Stimulated activated naive CD8-positive, alpha-beta T cell treated with anti-CD3 and anti-CD28 coated beads, Interleukin-15, Interleukin-2, amounts not matched to agents 100 U/mL and 50 U/mL, for 24 hours (primary cell): ENCODE data around the gene IFITM2.
A peak's percentile ranks its signal among the peaks of the same experiment; 100 is the strongest.
"Not testable (repeated sequence)": the region's sequence is repeated elsewhere in the genome, so short reads cannot be mapped to it uniquely, and the experiment has no call there.

Source experiments
- ATAC-seq: fragments of 150-1000 bp; cut with Tn5 transposase; one replicate; pipeline ENCODE4 v1.10.0; 2021
- DNase-seq: peaks from one replicate; pipeline ENCODE4 v3.0.0; 2021

IFITM2 gene

DNA sequence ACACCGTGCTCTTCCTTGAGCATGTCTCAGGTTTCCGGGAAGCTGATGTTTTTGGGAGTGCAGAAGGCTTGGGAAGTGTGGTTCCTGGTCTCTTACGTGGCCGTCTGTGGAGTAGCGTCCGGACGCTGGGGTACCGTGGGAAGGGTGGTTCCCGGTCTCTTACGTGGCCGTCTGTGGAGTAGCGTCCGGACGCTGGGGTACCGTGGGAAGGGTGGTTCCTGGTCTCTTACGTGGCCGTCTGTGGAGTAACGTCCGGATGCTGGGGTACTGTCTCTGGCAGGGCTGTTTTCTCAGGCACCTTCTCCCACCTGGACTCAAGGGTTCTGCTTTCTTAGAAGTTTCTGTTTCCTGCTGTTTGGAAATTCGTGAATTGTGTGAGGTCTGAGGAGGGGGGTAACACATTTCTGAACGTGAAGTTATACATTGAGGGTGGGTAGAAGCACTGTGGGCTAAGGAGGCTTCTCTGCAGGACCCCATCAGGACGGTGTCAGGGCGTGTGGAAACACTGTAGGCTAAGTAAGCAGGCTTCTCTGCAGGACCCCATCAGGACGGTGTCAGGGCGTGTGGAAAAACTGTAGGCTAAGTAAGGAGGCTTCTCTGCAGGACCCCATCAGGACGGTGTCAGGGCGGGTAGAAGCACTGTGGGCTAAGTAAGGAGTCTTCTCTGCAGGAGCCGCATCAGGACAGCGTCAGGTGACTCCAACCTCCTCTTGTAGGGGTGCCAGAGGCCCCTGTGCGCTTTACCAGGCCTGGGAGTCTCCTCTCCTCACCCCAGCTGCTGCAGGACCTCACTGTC lies 18.4 kb downstream of the IFITM2 start:
- ATAC-seq (peak; percentile 10), DNase-seq (no peak)

GRCh38 chr11:326592-326841 lies 18.9 kb downstream of the IFITM2 start:
- ATAC-seq: peak; percentile 0
- DNase-seq: no peak

GRCh38 chr11:326842-327580 lies 19.4 kb downstream of the IFITM2 start:
- peak; percentile 82 for DNase-seq
- peak; percentile 63 for ATAC-seq

DNA sequence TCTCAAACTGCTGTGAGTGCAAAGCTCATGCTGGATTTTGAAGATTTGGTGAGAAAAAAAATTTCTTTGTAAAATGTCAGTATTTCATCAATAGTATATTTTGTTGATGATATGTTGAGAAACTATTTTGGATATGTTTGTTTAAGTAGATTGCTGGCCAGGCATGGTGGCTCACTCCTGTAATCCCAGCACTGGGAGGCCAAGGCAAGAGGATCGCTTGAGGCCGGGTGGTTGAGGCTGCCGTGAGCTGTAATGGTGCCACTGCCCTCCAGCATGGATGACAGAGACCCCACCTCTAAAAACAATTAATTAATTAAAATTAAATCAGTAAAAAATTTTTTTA lies 19.9 kb downstream of the IFITM2 start:
- DNase-seq (no peak), ATAC-seq (no peak)

- DNase-seq (no peak), ATAC-seq (no peak)
Observed at GRCh38 chr11:328012-328411, 20.4 kb downstream of the IFITM2 start.

DNA sequence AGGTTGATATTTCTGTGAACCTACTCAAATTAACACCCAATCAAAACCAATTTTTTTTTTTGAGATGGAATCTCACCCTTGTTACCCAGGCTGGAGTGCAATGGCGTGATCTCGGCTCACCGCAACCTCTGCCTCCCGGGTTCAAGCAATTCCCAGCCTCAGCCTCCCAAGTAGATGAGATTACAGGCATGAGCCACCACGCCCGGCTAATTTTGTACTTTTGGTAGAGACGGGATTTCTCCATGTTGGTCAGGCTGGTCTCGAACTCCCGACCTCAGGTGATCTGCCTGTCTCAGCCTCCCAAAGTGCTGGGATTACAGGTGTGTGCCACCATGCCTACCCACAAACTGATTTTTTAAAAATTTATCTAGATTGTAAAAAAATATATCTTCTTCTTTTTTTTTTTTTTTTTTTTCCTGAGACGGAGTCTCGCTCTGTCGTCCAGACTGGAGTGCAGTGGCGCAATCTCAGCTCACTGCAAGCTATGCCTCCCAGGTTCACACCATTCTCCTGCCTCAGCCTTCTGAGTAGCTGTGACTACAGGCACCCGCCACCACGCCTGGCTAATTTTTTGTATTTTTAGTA lies 21.0 kb downstream of the IFITM2 start:
- not testable (repeated sequence) for DNase-seq, ATAC-seq

DNA sequence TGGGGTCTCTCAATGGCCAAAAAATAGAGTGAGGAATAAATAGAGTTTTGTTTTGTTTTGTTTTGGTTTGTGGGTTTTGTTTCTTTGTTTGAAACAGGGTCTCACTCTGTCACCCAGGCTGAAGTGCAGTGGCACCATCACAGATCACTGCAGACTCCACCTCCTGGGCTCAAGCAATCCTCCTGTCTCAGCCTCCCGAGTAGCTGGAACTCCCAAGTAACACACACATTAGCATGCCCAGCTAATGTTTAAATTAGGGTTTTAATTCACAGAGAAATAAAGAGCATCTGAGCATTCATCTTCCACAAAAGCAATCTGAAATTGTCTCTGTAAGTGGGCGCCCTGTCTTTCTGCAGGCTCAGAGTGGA lies 22.3 kb downstream of the IFITM2 start:
- ATAC-seq: no peak
- DNase-seq: no peak

DNA sequence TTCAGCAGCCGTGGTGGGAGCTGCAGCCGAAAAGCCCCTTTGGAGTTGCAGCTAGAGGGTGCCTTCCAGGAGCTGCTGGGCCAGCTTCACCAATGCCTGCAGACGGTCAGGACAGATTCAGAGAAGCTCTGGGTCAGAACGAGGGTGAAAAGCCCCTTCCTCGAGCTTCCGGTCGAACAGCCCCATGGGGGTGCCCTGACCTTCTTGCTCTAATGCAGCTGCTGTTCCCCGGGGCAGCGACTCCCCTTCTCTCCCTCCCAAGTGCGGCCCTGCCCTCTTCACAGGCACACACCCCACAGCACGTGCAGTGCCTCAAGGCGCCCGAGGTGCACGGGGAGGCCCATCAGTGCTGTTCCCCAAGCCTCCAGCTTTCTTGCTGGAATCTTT lies 22.7 kb downstream of the IFITM2 start:
- no peak for ATAC-seq
- DNase-seq: no peak

DNA sequence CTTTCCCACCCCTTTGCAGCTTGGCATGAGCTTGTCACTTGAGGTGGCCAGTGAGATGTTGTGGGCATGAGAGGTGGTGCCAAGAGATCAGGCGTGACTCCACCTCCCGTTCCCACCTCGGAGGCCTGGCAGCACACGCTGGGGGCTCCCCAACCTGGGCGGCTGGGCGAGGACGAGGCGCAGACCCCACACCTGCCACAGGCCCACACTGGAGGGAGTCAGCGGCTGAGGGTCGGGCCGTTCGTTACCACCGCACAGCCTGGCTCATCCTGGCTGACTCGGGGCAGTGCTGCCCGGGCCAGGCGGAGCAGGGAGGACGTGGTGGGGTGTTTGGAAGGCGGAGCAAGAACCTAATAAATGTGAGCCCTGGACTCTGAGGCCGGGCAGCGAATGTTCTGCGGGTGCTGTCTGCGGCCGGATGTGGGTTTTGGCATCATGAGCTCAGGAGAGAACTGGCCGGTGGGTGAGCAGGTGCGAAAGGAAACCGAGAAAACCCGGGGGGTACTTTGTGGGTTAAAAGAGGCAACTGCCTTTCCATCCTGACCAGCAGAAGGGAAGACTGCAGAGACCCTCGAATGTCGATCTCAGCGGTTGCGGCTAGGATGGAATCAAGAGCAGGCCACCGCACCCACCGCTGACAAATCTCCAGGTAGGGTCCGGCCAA lies 23.2 kb downstream of the IFITM2 start:
- peak; percentile 62 for DNase-seq
- ATAC-seq: no peak

DNA sequence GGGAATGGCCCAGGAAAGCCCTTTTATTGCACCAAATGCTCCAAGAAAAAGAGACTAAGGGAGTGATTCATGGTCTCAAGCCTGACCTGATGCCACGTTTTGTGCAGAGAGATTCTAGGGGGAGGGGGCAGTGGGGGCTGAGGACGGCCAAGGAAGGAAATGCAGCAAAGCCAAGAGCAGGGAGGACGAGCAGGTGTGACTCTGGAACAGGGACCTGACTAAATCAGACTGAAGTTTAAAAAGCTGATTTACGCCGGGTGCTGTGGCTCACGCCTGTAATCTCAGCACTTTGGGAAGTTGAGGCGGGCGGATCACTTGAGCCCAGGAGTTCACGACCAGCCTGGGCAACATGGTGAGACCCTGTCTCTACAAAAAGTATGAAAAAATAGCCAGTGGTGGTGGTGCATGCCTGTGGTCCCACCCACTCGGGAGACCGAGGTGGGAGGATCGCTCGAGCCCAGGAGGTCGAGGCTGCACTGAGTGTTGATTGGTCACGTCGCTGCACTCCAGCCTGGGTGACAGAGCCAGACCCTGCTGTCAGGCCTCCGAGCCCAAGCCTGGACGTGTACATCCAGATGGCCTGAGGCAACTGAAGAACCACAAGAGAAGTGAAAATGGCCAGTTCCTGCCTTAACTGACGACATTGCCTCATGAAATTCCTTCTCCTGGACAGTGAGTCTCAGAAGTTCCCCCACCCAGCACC lies 23.9 kb downstream of the IFITM2 start:
- DNase-seq (no peak), ATAC-seq (no peak)

DNA sequence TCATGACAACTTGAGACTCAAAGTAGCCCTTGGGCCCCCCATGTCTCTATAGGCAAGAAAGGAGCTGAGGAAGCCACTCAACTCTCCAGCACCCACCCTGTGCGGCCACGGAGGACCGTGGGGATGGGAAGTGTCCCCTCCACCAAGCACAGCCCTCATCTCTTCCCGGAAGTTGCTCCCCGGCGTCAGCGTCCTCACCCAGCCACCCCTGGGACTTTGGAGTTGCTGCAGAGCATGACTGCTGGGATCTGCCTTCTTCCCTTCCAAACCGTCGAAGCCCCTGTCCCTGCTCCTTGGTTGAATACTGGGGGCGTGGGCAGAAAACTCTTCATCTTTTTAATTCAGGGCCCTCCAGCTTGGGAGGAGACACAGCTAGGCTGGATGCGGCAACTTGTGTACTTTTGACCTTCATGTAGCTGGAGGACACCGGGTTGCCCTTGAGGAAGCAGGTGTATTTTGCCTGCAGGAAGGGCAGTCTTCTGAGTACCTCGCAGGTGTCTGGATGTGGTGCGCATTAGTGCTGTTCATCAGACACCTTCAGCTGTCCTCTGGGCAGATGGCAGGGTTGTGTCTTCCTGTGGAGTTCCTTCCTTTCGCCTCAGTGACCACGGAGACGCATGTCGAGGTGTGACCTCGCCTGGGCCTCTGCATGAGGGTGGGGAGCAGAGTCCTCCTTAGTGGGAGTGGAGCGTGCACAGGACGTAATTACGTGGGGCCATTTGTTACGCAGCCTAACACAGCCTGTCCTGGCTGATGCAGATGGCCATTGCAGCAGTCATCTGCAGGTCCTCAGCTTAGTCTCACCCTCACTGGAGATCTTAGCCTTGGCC lies 25.2 kb downstream of the IFITM2 start:
- DNase-seq (no peak), ATAC-seq (no peak)

DNA sequence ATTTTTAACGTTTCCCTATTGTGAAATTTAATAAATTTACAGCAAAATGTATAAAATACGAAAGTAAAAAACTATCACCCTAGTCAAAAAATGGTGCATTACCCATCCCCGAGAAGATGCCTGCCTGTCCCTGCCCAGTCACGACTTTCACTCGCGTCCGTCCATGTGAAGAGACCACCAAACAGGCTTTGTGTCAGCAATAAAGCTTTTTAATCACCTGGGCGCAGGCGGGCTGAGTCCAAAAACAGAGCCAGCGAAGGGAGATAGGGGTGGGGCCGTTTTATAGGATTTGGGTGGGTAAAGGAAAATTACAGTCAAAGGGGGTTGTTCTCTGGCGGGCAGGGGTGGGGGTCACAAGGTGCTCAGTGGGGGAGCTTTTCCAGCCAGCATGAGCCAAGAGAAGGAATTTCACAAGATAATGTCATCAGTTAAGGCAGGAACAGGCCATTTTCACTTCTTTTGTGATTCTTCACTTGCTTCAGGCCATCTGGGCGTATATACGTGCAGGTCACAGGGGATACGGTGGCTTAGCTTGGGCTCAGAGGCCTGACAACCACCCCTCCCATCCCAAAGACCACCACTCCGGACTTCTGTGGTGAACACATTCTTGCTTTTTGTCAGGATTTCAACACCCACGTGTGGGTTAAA lies 26.1 kb downstream of the IFITM2 start:
- DNase-seq, ATAC-seq: not testable (repeated sequence)

DNA sequence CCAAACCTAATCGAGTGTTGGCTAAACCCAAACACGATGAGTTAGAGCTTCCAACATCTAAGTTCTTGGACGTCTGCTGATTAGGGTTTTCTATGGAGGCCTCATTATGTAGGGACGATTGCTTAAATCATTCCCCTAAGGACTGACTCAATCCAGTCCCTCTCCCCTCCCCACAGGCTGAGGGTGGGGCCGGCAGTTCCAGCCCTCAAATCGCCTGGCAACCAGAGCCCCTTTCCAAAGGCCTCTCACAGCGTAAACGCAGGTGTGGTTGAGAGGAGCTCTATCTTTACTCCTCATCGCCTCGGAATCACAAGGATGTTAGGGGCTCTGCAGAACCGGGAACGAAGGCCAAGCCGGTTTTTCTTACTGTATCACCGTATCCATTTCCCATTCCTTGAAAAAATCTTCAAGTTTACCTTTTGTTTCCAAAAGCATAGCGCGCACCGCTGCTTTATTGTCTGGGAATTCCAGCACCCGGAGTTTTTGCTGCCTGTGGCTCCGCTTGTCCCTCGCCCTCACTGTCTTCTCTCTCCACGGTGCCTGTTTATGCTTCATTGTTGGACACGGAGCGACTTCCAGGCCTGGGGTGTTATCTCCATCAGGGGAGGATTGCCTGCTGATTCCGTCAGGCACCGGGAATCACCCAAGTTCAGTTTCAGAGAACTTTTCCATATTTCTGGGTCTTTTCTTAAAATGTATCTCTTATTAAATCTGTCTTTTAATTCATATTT lies 26.8 kb downstream of the IFITM2 start:
- DNase-seq: no peak
- no peak for ATAC-seq

DNA sequence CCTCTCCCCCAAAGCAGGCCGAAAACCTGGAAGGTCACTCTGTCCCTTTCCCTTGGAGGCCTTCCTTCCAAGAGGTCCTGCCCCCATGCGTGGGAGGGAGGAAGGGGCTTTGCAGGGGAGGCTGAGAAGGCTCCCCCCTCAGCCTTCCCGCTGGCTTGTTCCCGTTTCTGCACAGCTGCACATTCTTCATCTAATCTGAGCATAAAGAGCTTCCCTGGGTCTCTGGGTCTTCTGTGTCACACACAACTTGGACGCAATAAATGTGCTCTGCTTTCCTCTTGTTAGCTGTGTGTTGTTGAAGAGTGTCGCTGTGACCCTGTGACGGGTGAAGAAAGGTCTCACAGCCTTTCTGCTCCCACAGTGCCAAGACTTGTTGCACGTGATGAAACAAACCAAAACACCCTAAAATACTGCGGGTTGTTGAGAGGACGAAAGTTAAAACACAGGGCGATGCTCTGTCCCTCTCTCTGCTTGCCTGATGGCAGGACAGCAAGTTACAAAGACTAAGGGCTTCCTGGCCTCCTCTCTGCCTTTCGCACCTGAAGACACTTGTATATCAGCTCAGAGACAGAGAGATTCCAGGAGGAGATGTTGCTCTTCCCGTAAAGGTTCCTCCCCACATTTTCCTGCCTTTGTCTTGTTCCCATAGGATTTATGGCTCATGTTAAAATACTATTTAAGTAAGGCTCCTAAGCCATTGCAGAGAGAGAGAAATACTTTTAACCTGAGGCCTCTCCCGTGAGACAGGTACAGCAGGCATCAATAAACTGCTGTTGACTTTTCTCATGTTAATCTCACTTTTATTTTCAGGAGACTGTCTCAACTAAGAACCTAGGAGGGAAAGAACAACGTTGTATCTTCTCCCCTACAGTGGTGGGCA lies 28.4 kb downstream of the IFITM2 start:
- DNase-seq: no peak
- no peak for ATAC-seq

DNA sequence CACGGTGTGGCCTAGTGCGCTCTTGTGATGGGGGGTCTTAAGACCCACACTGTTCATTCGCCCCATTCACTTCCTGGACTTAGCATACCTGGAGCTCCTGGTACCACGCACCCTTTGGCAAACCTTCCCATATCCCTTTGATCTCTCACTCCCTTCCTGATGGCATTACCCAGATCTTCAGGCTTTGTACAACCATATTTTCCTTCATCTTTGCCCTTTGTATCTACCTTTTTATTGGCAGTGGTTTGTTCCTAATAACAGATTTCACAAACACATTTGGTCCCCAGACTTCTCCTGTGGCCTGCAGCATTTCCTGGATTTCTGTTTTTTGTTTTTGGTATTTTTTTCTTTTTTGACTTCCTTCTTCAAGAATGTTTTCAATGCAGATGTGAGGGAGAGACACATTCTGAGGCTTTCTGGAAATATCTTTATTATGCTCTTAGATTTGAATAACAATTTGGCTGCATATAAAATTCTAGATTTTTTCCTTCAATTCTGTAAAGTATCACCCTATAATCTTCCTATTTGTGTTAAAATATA lies 29.1 kb downstream of the IFITM2 start:
- no peak for ATAC-seq
- no peak for DNase-seq

DNA sequence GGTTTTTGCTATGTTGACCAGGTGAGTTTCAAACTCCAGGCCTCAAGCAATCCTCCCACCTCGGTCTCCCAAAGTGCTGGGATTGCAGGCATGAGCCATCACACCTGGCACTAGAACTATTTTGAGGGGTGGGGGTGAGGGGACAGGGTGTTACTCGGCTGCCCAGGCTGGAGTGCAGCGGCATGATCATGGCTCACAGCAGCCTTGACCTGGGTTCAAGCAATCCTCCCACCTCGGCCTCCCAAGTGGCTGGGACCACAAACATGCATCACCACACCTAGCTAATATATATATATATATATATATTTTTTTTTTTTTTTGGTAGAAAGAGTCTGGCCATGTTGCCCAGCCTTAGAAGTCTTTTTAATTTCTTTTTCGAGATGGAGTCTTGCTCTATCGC lies 30.1 kb downstream of the IFITM2 start:
- ATAC-seq: no peak
- no peak for DNase-seq

GRCh38 chr11:339963-340362 lies 32.3 kb downstream of the IFITM2 start:
- ATAC-seq (no peak), DNase-seq (no peak)

DNA sequence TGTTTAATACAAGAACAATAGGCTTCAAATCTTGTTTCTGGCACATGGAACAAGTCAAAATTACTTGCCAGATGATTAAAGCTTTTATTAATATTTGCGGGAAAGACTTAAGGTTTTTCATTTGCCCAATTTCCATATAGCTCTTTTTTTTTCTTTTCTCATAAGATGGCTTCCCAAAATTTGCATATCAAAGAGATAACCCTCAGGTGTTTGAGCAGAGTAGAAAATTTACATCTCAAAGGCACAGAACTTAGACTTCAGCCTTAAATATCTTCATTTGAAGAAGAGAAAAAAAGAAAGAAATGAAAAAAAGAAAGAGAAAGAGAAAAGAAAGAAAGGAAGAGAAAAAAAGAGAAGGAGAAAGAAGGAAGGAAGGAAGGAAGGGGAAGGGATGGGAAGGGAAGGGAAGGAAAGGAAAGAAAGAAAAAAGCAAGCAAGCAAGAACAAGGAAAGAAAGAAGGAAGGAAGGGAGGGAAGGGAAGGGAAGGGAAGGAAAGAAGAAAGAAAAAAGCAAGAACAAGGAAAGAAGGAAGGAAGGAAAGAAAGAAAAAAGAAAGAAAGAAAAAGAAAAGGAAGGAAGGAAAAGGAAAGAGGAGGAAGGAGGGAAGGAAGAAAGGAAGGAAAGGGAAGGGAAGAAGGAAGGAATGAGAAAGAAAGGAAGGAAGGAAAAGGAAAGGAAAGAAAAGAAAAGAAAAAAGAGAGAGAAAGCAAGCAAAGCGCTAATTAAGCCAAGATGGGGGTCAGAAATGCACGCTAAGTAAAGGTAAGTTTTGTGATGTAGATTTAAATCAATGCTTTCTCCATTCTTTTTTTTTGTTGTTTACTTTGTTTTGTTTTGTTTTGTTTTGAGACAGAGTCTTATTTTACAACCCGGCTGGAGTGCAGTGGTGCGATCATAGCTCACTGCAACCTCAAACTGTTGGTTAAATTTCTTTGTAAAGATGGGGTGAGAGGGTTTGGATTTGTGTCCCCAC lies 33.2 kb downstream of the IFITM2 start:
- DNase-seq (no peak), ATAC-seq (no peak)
